ENCODE measurements around the gene HS3ST3B1. TPM values are rescaled to one million over a fixed set of nuclear protein-coding genes. Genes with fewer than 3 reads are reported as not detected.

HS3ST3B1 gene
- total RNA-seq = 1.8 TPM

DNA sequence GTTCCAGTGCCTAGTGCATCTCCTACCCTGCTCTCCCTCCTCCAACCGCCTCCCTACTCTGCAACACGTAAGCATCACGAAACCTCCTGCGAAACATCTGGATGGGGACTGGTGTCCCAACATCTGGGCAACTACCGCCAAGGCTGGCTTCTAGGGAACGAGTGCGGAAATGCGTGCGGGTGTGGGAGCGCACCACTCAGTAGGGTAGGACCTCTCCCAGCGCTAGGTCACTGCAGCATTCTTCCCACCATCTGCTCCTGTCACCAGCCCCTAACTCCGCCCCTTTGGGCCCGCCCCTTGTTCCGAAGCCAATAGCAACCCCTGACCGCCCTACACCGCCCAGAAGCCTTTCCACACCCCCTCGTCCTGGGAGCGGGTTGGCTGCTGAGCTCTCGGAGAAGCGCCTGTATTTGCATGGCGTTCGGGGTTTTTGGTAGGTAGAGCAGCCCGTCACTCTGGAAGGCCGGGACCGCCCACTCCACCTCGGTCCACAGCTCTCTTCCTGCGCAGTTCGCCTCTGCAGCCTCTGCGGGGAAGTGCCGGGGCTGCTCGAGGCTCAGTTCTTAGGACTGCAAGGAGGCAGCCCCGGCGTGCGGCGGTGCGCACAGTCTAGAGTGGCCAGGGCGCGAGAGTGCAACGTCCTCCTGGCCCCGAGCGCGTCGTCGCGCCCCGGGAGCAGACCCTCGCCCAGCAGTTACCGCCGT, at the start of gene HS3ST3B1:
TSS of gene HS3ST3B1 (plus strand) at position 507 of the 704 bp plus-strand sequence. CDS start 438 bp downstream, outside the sequence.

Other genes starting within 250 kb of the HS3ST3B1 start
- gene COX10, start 231.6 kb upstream of the HS3ST3B1 start, total RNA-seq = 20.1 TPM
- not detected for gene CDRT15, start 64.2 kb upstream of the HS3ST3B1 start, total RNA-seq